ENCODE results near the gene GGACT. TPM values are rescaled to one million over a fixed set of nuclear protein-coding genes. Genes with fewer than 3 reads are reported as not detected.

The GGACT gene
- total RNA-seq, 3 donors from 2014 or later, result 1.8 to 4.8 (median 2.3) TPM

DNA sequence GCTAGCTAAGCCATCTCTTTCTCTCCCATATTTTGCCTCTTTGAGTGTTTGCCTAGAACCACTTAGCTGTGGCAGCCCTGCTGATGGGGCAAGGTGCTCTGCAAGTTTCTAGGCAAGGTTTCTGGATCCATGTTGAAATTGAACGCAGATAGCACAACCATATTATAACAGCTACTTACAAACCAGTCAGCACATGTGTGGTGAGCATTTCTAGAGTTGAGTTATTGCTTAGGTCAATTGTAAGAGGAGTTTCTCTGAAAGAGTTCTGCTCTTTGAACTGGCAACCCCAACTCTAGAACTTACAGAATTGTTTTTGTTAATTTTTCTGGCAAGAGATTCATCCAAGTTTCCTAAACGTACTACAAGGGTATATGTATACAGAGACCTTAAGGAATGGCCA lies 103.3 kb downstream of the GGACT start:
- no peak for TF ChIP-seq POLR2A (IDR thresholded peaks at IDR 0.05)
- no peak for TF ChIP-seq POLR2AphosphoS5 (IDR thresholded peaks at IDR 0.05)
- TF ChIP-seq, protein P1, sequence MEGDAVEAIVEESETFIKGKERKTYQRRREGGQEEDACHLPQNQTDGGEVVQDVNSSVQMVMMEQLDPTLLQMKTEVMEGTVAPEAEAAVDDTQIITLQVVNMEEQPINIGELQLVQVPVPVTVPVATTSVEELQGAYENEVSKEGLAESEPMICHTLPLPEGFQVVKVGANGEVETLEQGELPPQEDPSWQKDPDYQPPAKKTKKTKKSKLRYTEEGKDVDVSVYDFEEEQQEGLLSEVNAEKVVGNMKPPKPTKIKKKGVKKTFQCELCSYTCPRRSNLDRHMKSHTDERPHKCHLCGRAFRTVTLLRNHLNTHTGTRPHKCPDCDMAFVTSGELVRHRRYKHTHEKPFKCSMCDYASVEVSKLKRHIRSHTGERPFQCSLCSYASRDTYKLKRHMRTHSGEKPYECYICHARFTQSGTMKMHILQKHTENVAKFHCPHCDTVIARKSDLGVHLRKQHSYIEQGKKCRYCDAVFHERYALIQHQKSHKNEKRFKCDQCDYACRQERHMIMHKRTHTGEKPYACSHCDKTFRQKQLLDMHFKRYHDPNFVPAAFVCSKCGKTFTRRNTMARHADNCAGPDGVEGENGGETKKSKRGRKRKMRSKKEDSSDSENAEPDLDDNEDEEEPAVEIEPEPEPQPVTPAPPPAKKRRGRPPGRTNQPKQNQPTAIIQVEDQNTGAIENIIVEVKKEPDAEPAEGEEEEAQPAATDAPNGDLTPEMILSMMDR (IDR thresholded peaks at IDR 0.05), result no peak
- H3K4me3 ChIP-seq, result no peak overlapping the region
- no peaks in the 10 kb centered on the region for H3K27me3 ChIP-seq
- no peaks in the 10 kb centered on the region for H3K9me3 ChIP-seq
- intact Hi-C loops (cut with DNase I; ENCODE audit: low total_unique reads), result no loop called here
- no peak for DNase-seq (ENCODE audit: low spot score in 2 of 2)
- no peak overlapping the region for H3K27ac ChIP-seq
- no peaks in the 10 kb centered on the region for H3K36me3 ChIP-seq
- H3K4me1 ChIP-seq, result no peaks in the 10 kb centered on the region

DNA sequence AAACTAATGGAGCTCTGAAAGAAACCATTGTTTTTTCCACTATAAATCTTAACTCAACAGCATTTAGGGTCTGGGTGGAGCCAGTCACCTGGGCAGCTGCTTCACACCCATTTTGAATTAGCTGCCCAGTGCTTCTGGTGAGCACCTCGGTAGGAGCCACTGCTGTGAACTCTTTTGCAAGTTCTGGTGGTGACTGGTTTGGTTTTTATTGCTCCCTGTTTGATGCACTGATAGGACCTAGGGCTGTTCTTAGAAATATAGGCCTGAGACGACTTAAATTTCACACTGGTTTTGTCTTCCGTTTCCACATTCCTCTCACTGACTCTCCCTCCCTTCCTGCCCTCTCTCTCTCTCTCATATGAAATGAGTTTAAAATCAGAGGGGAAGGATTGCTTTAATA lies 103.9 kb downstream of the GGACT start:
- Histone ChIP-seq H3K9me3 (no peaks in the 10 kb centered on the region), H3K4me1 (no peaks in the 10 kb centered on the region), H3K36me3 (no peaks in the 10 kb centered on the region), H3K27ac (no peak overlapping the region), H3K27me3 (no peaks in the 10 kb centered on the region), H3K4me3 (no peak overlapping the region)
- TF ChIP-seq POLR2A (IDR thresholded peaks at IDR 0.05), result no peak
- intact Hi-C loops (cut with DNase I; ENCODE audit: low total_unique reads), result no loop called here
- no peak for DNase-seq (ENCODE audit: low spot score in 2 of 2)

DNA sequence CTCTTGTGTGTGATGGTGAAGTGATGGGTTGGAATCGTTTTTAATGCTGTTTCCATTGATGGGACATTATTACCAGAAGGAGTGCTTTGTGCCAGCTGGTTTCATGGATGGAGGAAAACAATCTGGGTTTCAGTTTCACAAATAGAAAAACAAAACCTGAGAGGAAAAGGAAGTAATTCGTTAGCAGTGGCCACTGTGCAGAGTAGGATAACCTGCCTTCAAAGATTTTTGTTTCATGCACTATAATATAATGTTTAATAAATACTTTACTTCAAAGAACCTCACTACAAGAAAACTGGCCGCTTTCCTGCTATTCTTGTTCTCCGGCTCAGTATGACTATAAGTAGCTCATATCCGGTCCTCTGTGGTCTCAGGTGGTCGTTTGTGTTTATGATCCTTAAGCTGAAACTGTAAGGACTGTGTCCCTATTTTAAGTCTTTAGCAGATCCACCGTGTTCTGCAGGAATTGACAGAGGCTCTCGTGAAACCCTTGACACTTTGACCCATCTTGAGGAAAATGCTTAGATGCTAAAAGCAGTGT lies 104.7 kb downstream of the GGACT start:
- Histone ChIP-seq H3K27me3 (no peaks in the 10 kb centered on the region), H3K27ac (no peak overlapping the region), H3K4me3 (no peak overlapping the region), H3K4me1 (no peaks in the 10 kb centered on the region), H3K36me3 (no peaks in the 10 kb centered on the region), H3K9me3 (no peaks in the 10 kb centered on the region)
- TF ChIP-seq POLR2AphosphoS5 (IDR thresholded peaks at IDR 0.05) (no peak), POLR2A (IDR thresholded peaks at IDR 0.05) (no peak)
- TF ChIP-seq, protein P1 (IDR thresholded peaks at IDR 0.05), result no peak
- DNase-seq (ENCODE audit: low spot score in 2 of 2), result no peak
- intact Hi-C loops (cut with DNase I; ENCODE audit: low total_unique reads), result no loop called here

DNA sequence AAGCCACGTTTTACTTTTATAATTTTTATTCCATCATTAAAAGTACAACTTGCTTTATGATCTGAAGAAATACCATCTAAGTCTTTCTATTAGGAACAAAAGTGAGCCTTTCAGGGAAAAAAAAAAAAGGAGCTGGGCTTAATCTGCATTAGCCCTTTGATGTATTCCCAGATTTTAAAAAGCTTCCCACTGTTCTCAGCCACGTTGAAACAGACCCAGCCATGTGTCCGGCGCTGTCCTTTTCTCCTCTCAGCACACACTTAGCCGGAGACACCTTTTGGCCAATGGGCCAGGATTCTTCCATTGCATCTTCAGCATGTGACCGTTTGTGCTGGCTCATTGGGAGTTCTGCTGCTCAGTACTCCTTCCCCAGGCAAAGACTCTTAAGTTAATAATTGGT lies 105.5 kb downstream of the GGACT start:
- H3K27ac ChIP-seq, result no peak overlapping the region

DNA sequence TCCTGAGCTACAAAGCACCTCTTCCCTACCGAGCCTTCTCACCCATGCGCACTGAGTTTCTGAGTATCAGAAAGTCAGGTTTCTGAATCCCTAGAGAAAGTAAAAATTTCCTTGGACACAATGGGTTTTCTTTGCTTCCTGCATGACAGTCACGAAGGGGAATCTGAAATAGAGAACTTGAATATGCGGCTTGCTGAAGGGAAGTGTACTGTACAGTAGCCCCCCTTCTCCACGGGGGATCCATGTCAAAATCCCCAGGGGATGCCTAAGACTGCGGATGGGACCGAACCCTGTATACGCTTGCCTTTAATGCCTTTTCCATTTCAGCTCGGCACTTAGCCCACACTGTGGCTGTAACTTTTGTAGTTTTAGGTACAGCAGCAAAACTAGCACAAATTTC lies 107.9 kb downstream of the GGACT start:
- Histone ChIP-seq H3K4me1 (no peaks in the 10 kb centered on the region), H3K4me3 (no peak overlapping the region), H3K27me3 (no peaks in the 10 kb centered on the region), H3K36me3 (no peaks in the 10 kb centered on the region), H3K27ac (no peak overlapping the region), H3K9me3 (no peaks in the 10 kb centered on the region)
- no peak for DNase-seq (ENCODE audit: low spot score in 2 of 2)
- intact Hi-C loops (cut with DNase I; ENCODE audit: low total_unique reads), result no loop called here
- TF ChIP-seq POLR2AphosphoS5 (IDR thresholded peaks at IDR 0.05) (no peak), POLR2A (IDR thresholded peaks at IDR 0.05) (no peak)
- TF ChIP-seq, protein P1 (IDR thresholded peaks at IDR 0.05), result no peak

More for the DNA sequence above, 105.5 kb downstream of the GGACT start:
- no peaks in the 10 kb centered on the region for H3K36me3 ChIP-seq
- no peaks in the 10 kb centered on the region for H3K9me3 ChIP-seq
- no peak for DNase-seq (ENCODE audit: low spot score in 2 of 2)
- no peaks in the 10 kb centered on the region for H3K4me1 ChIP-seq
- H3K27me3 ChIP-seq, result no peaks in the 10 kb centered on the region
- no peak overlapping the region for H3K4me3 ChIP-seq
- TF ChIP-seq POLR2A (IDR thresholded peaks at IDR 0.05), result no peak
- no peak for TF ChIP-seq POLR2AphosphoS5 (IDR thresholded peaks at IDR 0.05)
- TF ChIP-seq, protein P1 (IDR thresholded peaks at IDR 0.05), result no peak
- intact Hi-C loops (cut with DNase I; ENCODE audit: low total_unique reads), result no loop called here

Other genes starting within 250 kb of the GGACT start
- gene TMTC4, start 86.0 kb upstream of the GGACT start, total RNA-seq, result 10 to 100 TPM; 16.6 to 28.2 (median 16.8) TPM